HepG2 (cell line): ENCODE results near the gene CYLC2. TPM values are rescaled to one million over a fixed set of nuclear protein-coding genes. Genes with fewer than 3 reads are reported as not detected.

ENCODE experiments used
- ATAC-seq: fragments of 200-7000 bp; cut with Tn5 transposase; 3 replicates; pipeline ENCODE4 v1.9.1; 2020; ENCODE audit warnings: mild to moderate bottlenecking, moderate library complexity
- BruUV-seq: library from RNA; stranded (reverse); fragments of 400-500 nt; replicated peaks from 2 replicates; lab custom pipeline; 2021; lab: Mats Ljungman, UMichigan
- CTCF ChIA-PET: fragments of 300-600 bp; formaldehyde crosslinking; extraction: SDS; loops from one replicate; lab custom pipeline; 2021; ENCODE audit warnings: low total read pairs, inconsistent platforms, low intra/inter-chr PET ratio; lab: Yijun Ruan, JAX
- POLR2A ChIA-PET: fragments of 350-600 bp; sonication (Branson Sonifier 250); formaldehyde crosslinking; loops from one replicate; lab custom pipeline; 2020; ENCODE audit warnings: antibody characterized with exemption, inconsistent platforms; lab: Yijun Ruan, JAX
- DNase-seq: peaks from one replicate; pipeline ENCODE4 v3.0.0-alpha.2; 2015; ENCODE audit warnings: low spot score
- FAIRE-seq: peaks from 3 replicates; lab custom pipeline; 2011; peaks lifted over from hg19 to GRCh38; lab: Jason Lieb, UNC
- H2AFZ ChIP-seq: one replicate; pipeline ENCODE4 v1.6.1; 2011; ENCODE audit warnings: low read length, inconsistent platforms
- H3K27ac ChIP-seq: fragments of 300-600 bp; 3 replicates; pipeline ENCODE4 v1.8.0; 2011; ENCODE audit warnings: mixed run types, mild to moderate bottlenecking, mixed read lengths, low read length, inconsistent platforms; ENCODE audit not compliant: insufficient read depth; ENCODE audit errors: extremely low read length
- H3K27me3 ChIP-seq, 2 experiments: fragments of 200-600 bp in 1 of 2; 2 replicates in 1 of 2; 3 replicates in 1 of 2; pipeline versions ENCODE4 v1.6.0 to v1.8.0; 2011; ENCODE audit warnings: low read length in 2 of 2, mild to moderate bottlenecking in 2 of 2, moderate library complexity in 2 of 2, inconsistent platforms in 1 of 2; ENCODE audit not compliant: insufficient read depth in 2 of 2, control insufficient read depth in 1 of 2
- H3K36me3 ChIP-seq, 2 experiments: fragments of 200-600 bp in 1 of 2; replicated peaks in 1 of 2; 2 replicates in 1 of 2; 3 replicates in 1 of 2; pipeline versions ENCODE4 v1.5.1 to v1.8.0; 2011; ENCODE audit warnings: low read length in 2 of 2, inconsistent platforms in 1 of 2; ENCODE audit not compliant: insufficient read depth in 2 of 2, control insufficient read depth in 1 of 2
- H3K4me1 ChIP-seq: 2 replicates; pipeline ENCODE4 v1.5.1; 2012; ENCODE audit warnings: low read length, inconsistent platforms; ENCODE audit not compliant: insufficient read depth
- H3K4me2 ChIP-seq: 2 replicates; pipeline ENCODE4 v1.6.0; 2011; ENCODE audit warnings: low read depth, low read length, inconsistent platforms
- H3K4me3 ChIP-seq, 3 experiments: fragments of 200-600 bp in 1 of 3; sonication (generic), shearing (Covaris generic) in 1 of 3; replicated peaks in 1 of 3; 2 replicates each; pipeline ENCODE4 v1.5.1; 2011 to 2016; ENCODE audit warnings: low read length in 3 of 3, inconsistent platforms in 2 of 3, low read depth in 2 of 3, mild to moderate bottlenecking in 2 of 3, control low read depth in 1 of 3, mixed read lengths in 1 of 3; ENCODE audit not compliant: insufficient read depth in 1 of 3
- H3K79me2 ChIP-seq: one replicate; pipeline ENCODE4 v1.6.1; 2011; ENCODE audit warnings: low read length, inconsistent platforms; ENCODE audit not compliant: insufficient read depth
- H3K9ac ChIP-seq: 2 replicates; pipeline ENCODE4 v1.6.0; 2011; ENCODE audit warnings: mild to moderate bottlenecking, low read depth, low read length, inconsistent platforms; ENCODE audit not compliant: insufficient read depth
- H3K9me3 ChIP-seq: 2 replicates; pipeline ENCODE4 v1.5.1; 2012; ENCODE audit warnings: mild to moderate bottlenecking, low read length
- H4K20me1 ChIP-seq: 2 replicates; pipeline ENCODE4 v1.6.0; 2011; ENCODE audit warnings: inconsistent platforms, mild to moderate bottlenecking, low read length, moderate library complexity; ENCODE audit not compliant: insufficient read depth
- CAMTA2 ChIP-seq: sonication (generic); formaldehyde crosslinking; IDR thresholded peaks from 2 replicates; pipeline ENCODE4 v1.4.0; 2020; ENCODE audit warnings: mild to moderate bottlenecking, missing genetic modification reagents, borderline replicate concordance
- CEBPB ChIP-seq: IDR thresholded peaks from 2 replicates; pipeline ENCODE4 v1.6.1; 2011; ENCODE audit warnings: low read depth, low read length, improper control_type of control experiment, borderline replicate concordance
- SNAPC2 ChIP-seq: sonication (generic); formaldehyde crosslinking; IDR thresholded peaks from 2 replicates; pipeline ENCODE4 v1.8.1; 2022; ENCODE audit warnings: mild to moderate bottlenecking, missing genetic modification reagents
- SOX6 ChIP-seq, 2 experiments: fragments of 450-650 bp in 1 of 2; sonication (generic) in 1 of 2; formaldehyde crosslinking in 1 of 2; IDR thresholded peaks; 2 replicates each; pipeline versions ENCODE4 v1.4.0 to v1.6.1; 2017 to 2020; ENCODE audit warnings: antibody characterized with exemption in 1 of 2, mild to moderate bottlenecking in 1 of 2, missing genetic modification reagents in 1 of 2
- ZNF674 ChIP-seq: sonication (generic); formaldehyde crosslinking; IDR thresholded peaks from 2 replicates; pipeline ENCODE4 v1.5.0; 2020; ENCODE audit warnings: low read depth, mild to moderate bottlenecking, missing genetic modification reagents
- ZNF83 ChIP-seq: sonication (generic); formaldehyde crosslinking; IDR thresholded peaks from 2 replicates; pipeline ENCODE4 v1.4.0; 2020; ENCODE audit warnings: missing genetic modification reagents, mild to moderate bottlenecking, borderline replicate concordance
- WGBS: methylation state at CpG from one replicate; pipeline ENCODE4 v1.1.6; 2017; ENCODE audit warnings: low lambda C conversion rate; 5-methylcytosine and 5-hydroxymethylcytosine counted together
- in situ Hi-C: cut with HindIII; loops from 2 replicates; pipeline ENCODE4 v1.10.0; 2017; ENCODE audit warnings: low pct_unique_long_range_greater_than_20kb; ENCODE audit not compliant: extremely low pct_ligation_motif_present
- intact Hi-C: fragments of 100-400 bp; cut with micrococcal nuclease; formaldehyde crosslinking; loops from one replicate; pipeline ENCODE4 v1.10.0; 2022; ENCODE audit not compliant: unreplicated experiment
- polyA plus RNA-seq, 8 experiments: library from polyadenylated mRNA; depleted of rRNA in 3 of 8; stranded (reverse) in 7 of 8; unstranded in 1 of 8; fragments of >200 nt; fragmentation: Illumina TruSeq in 4 of 8; extraction: Trizol in 4 of 8; gene quantifications; 2 replicates each; pipeline versions ENCODE4 v1.2.1 to v1.2.3, GENCODE V29; 2011 to 2016; ENCODE audit warnings: low read depth in 4 of 8, missing spikeins in 1 of 8, mixed read lengths in 1 of 8; ENCODE audit not compliant: insufficient read depth in 1 of 8
- total RNA-seq, 5 experiments: library from RNA; depleted of rRNA; stranded (reverse); fragments of >200 nt; fragmentation: Illumina TruSeq; extraction: Trizol; gene quantifications; 2 replicates each; pipeline ENCODE4 v1.2.3, GENCODE V29; 2016; ENCODE audit warnings: low read depth in 1 of 5

CYLC2 gene
- total and polyA plus RNA-seq, 2 of the 13 experiments (the other 11 are each of a cell fraction or from before 2014, with no cell fraction given) = not detected

DNA sequence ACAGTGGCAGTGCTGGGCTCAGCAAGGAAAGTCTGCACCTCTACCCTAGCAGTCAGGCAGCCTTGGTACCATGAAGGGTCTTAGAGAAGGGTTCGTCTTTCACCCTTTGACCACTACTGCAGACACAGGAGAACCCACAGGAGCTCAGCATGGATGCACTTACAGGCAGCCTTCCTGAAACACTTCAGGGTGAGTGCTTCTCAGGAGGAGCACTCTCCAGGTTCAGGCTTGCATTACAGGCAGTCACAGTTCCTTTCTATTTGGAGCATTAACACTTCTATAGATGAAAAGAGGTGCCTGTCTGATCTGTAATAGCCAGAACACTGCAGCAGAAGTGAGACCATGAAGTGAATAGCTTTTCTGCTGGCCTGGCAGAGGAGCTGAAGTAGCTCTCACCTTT is 8.7 kb upstream of the CYLC2 start:
- POLR2A ChIA-PET = no interaction called here
- TF ChIP-seq ZNF83 (no peak), CAMTA2 (CRISPR knock-in tag) (no peak), SNAPC2 (CRISPR knock-in tag) (no peak), ZNF674 (CRISPR knock-in tag) (no peak)
- TF ChIP-seq, all 625 proteins: peak for 0
- no peaks in the 10 kb centered on the region for H3K27me3 ChIP-seq
- no peaks in the 10 kb centered on the region for H3K79me2 ChIP-seq
- FAIRE-seq = no peak
- no peaks in the 10 kb centered on the region for H3K9me3 ChIP-seq
- DNase-seq = no peak
- no peak for ATAC-seq
- in situ Hi-C loops (no loop called here), intact Hi-C loops (no loop called here)
- WGBS = 0% methylated on average over 1 of the region's 1 CpG
- no peaks in the 10 kb centered on the region for H3K4me1 ChIP-seq
- no TSS peak for BruUV-seq
- no peaks in the 10 kb centered on the region for H3K36me3 ChIP-seq
- H3K4me3 ChIP-seq = no peak overlapping the region
- H4K20me1 ChIP-seq = no peaks in the 10 kb centered on the region
- H2AFZ ChIP-seq = no peak overlapping the region
- H3K27ac ChIP-seq = no peak overlapping the region
- CTCF ChIA-PET = no interaction called here
- H3K4me2 ChIP-seq = no peak overlapping the region
- H3K9ac ChIP-seq = no peak overlapping the region

DNA sequence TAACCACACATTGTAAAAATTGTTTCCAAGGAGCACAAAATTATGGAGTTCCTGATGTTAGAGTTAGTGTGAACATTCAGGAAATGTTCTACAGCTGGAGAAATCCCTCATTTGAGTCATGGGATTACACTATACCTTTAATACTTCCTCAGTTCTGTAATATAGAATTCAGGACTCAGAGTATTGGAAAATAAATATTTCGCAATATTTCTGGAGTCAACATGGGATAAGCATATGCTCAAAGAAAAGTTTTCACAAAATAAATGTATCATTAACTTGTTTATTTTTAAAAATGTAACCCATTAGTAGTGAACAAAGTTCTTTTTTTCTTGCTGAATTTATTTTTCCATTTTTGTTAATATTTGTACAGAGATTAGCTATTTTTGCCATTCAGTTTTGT is 8.6 kb downstream of the CYLC2 start:
- BruUV-seq = no TSS peak
- H3K36me3 ChIP-seq = no peaks in the 10 kb centered on the region
- DNase-seq (no peak), FAIRE-seq (no peak), ATAC-seq (no peak)
- no peak overlapping the region for H3K9ac ChIP-seq
- H3K27ac ChIP-seq = no peak overlapping the region
- 32% methylated on average over 1 of the region's 1 CpG for WGBS
- H3K4me1 ChIP-seq = no peaks in the 10 kb centered on the region
- H4K20me1 ChIP-seq = no peaks in the 10 kb centered on the region
- no peaks in the 10 kb centered on the region for H3K79me2 ChIP-seq
- H3K27me3 ChIP-seq = no peaks in the 10 kb centered on the region
- H3K4me3 ChIP-seq = no peak overlapping the region
- in situ Hi-C loops (no loop called here), intact Hi-C loops (no loop called here)
- ChIA-PET POLR2A (no interaction called here), CTCF (no interaction called here)
- no peak overlapping the region for H3K4me2 ChIP-seq
- H2AFZ ChIP-seq = no peak overlapping the region
- no peaks in the 10 kb centered on the region for H3K9me3 ChIP-seq
- TF ChIP-seq SOX6 (IDR thresholded peaks at IDR 0.05) (no peak), SOX6 (CRISPR knock-in tag; IDR thresholded peaks at IDR 0.05) (no peak), CEBPB (peak; percentile 53; the same call in 1 of the 2 replicates)
